GM18873 (cell line): Measurements from ENCODE around the gene CROCC.
"Not testable (repeated sequence)": the region's sequence is repeated elsewhere in the genome, so short reads cannot be mapped to it uniquely, and the experiment has no call there.

ENCODE experiments used
- ATAC-seq: cut with Tn5 transposase; IDR thresholded peaks from one replicate; pipeline ENCODE4 v1.9.1; 2021; ENCODE audit warnings: mild to moderate bottlenecking, moderate library complexity, moderate number of reproducible peaks; ENCODE audit not compliant: unreplicated experiment, low FRiP score

The CROCC gene

GRCh38 chr1:16933945-16934344 is 12.2 kb downstream of the CROCC start:
- ATAC-seq: not testable (repeated sequence)

- not testable (repeated sequence) for ATAC-seq
Observed at GRCh38 chr1:16936580-16936979, 14.8 kb downstream of the CROCC start.

GRCh38 chr1:16938351-16939321 is 16.9 kb downstream of the CROCC start:
- ATAC-seq: no peak

GRCh38 chr1:16939386-16940180 is 17.9 kb downstream of the CROCC start:
- not testable (repeated sequence) for ATAC-seq

GRCh38 chr1:16944038-16944437 is 22.3 kb downstream of the CROCC start:
- no peak for ATAC-seq

- not testable (repeated sequence) for ATAC-seq
Observed at GRCh38 chr1:16945512-16945911, 23.8 kb downstream of the CROCC start.

GRCh38 chr1:16946185-16946584 is 24.5 kb downstream of the CROCC start:
- not testable (repeated sequence) for ATAC-seq

GRCh38 chr1:16946646-16947045 is 24.9 kb downstream of the CROCC start:
- no peak for ATAC-seq

- ATAC-seq: not testable (repeated sequence)
Observed at GRCh38 chr1:16948282-16948891, 26.7 kb downstream of the CROCC start.

GRCh38 chr1:16949026-16949425 is 27.3 kb downstream of the CROCC start:
- ATAC-seq: not testable (repeated sequence)

- not testable (repeated sequence) for ATAC-seq
Observed at GRCh38 chr1:16952376-16952775, 30.6 kb downstream of the CROCC start.

- no peak for ATAC-seq
Observed at GRCh38 chr1:16954579-16954978, 32.8 kb downstream of the CROCC start.

- ATAC-seq: no peak
Observed at GRCh38 chr1:16955186-16955585, 33.5 kb downstream of the CROCC start.

- ATAC-seq: no peak
Observed at GRCh38 chr1:16956775-16957174, 35.0 kb downstream of the CROCC start.

- no peak for ATAC-seq
Observed at GRCh38 chr1:16957731-16958130, 36.0 kb downstream of the CROCC start.

- ATAC-seq: no peak
Observed at GRCh38 chr1:16958475-16958874, 36.7 kb downstream of the CROCC start.

GRCh38 chr1:16960560-16961296 is 39.0 kb downstream of the CROCC start:
- ATAC-seq: no peak

GRCh38 chr1:16961297-16962133 is 39.8 kb downstream of the CROCC start:
- ATAC-seq: no peak

- not testable (repeated sequence) for ATAC-seq
Observed at GRCh38 chr1:16964169-16964568, 42.4 kb downstream of the CROCC start.
